Keratinocyte (primary cell): ENCODE data around the gene ADIG.

Experiments
- CTCF ChIP-seq, 3 experiments: IDR thresholded peaks in 1 of 3; conservative IDR thresholded peaks in 1 of 3; optimal IDR thresholded peaks in 1 of 3; 2 replicates in 2 of 3; 3 replicates in 1 of 3; pipeline versions ENCODE3 to v1.5.1; 2011; ENCODE audit warnings: low read length in 3 of 3, mild to moderate bottlenecking in 3 of 3, moderate library complexity in 2 of 3, control low read depth in 1 of 3, inconsistent platforms in 1 of 3; ENCODE audit not compliant: insufficient read depth in 2 of 3; ENCODE audit errors: extremely low read depth in 1 of 3
- EZH2 ChIP-seq: IDR thresholded peaks from one replicate; pipeline ENCODE4 v1.6.1; 2012; ENCODE audit warnings: inconsistent platforms, mild to moderate bottlenecking, low read length, moderate library complexity

GRCh38 chr20:38579219-38579910 lies 1.6 kb upstream of the ADIG start:
- TF ChIP-seq CTCF (optimal IDR thresholded peaks at IDR 0.05 in 1 of 3, IDR thresholded peaks at IDR 0.05 in 1 of 3, conservative IDR thresholded peaks at IDR 0.05 in 1 of 3; ENCODE audit: extremely low read depth in 1 of 3, insufficient read depth in 2 of 3, low read length in 3 of 3): no peak
- TF ChIP-seq EZH2: no peak
